H1 (cell line): Measurements from ENCODE around the gene ELOVL5. TPM values are rescaled to one million over a fixed set of nuclear protein-coding genes. Genes with fewer than 3 reads are reported as not detected.

ENCODE experiments used
- CTCF ChIA-PET: fragments of 300-600 bp; sonication (Branson Sonifier 250); formaldehyde crosslinking; loops from one replicate; lab custom pipeline; 2021; ENCODE audit not compliant: partially characterized antibody; lab: Charles Lee
- POLR2A ChIA-PET: fragments of 300-600 bp; sonication (Branson Sonifier 250); formaldehyde crosslinking; loops from one replicate; lab custom pipeline; 2021; ENCODE audit warnings: inconsistent platforms; ENCODE audit not compliant: partially characterized antibody; lab: Charles Lee
- DNase-seq, 2 experiments: peaks; one replicate each; pipeline versions ENCODE4 v3.0.0 to v3.0.0-alpha.2; 2010 to 2022; ENCODE audit warnings: low spot score in 2 of 2, low read depth in 1 of 2, mixed read lengths in 1 of 2
- FAIRE-seq: peaks from 2 replicates; lab custom pipeline; 2011; peaks lifted over from hg19 to GRCh38; lab: Jason Lieb, UNC
- H2AFZ ChIP-seq: 2 replicates; pipeline ENCODE4 v1.8.1; 2012; ENCODE audit warnings: low read length, inconsistent platforms
- H2AK5ac ChIP-seq: 2 replicates; pipeline ENCODE4 v1.6.1; 2013; ENCODE audit warnings: low read depth, low read length
- H2BK120ac ChIP-seq: replicated peaks from 2 replicates; pipeline ENCODE3; 2013; ENCODE audit warnings: low read depth, low read length, inconsistent platforms
- H2BK12ac ChIP-seq: 2 replicates; pipeline ENCODE4 v1.6.1; 2013; ENCODE audit warnings: low read depth, low read length
- H2BK15ac ChIP-seq: 2 replicates; pipeline ENCODE4 v1.6.1; 2013; ENCODE audit warnings: low read length
- H2BK20ac ChIP-seq: 2 replicates; pipeline ENCODE4 v1.6.1; 2013; ENCODE audit warnings: low read length
- H2BK5ac ChIP-seq: 2 replicates; pipeline ENCODE4 v1.6.1; 2013; ENCODE audit warnings: low read depth, low read length
- H3K14ac ChIP-seq: 2 replicates; pipeline ENCODE4 v1.6.1; 2013; ENCODE audit warnings: inconsistent platforms; ENCODE audit not compliant: insufficient read length
- H3K18ac ChIP-seq: 2 replicates; pipeline ENCODE4 v1.6.1; 2013; ENCODE audit warnings: low read length; ENCODE audit errors: extremely low read depth
- H3K23ac ChIP-seq: 2 replicates; pipeline ENCODE4 v1.6.1; 2013; ENCODE audit warnings: inconsistent platforms; ENCODE audit not compliant: insufficient read length
- H3K23me2 ChIP-seq: 2 replicates; pipeline ENCODE4 v1.6.1; 2013; ENCODE audit warnings: low read depth, low read length
- H3K27ac ChIP-seq: 2 replicates; pipeline ENCODE4 v1.6.1; 2011; ENCODE audit warnings: low read depth, low read length, inconsistent platforms
- H3K27me3 ChIP-seq, 4 experiments: replicated peaks in 1 of 4; 1 replicate in 1 of 4; 2 replicates in 3 of 4; pipeline versions ENCODE4 v1.6.1 to v1.8.1; 2011 to 2013; ENCODE audit warnings: low read length in 3 of 4, mild to moderate bottlenecking in 3 of 4, inconsistent platforms in 2 of 4, mixed read lengths in 2 of 4, moderate library complexity in 1 of 4; ENCODE audit not compliant: control insufficient read depth in 3 of 4, insufficient read depth in 3 of 4; ENCODE audit errors: extremely low read depth in 1 of 4
- H3K36me3 ChIP-seq, 4 experiments: 2 replicates each; pipeline versions ENCODE4 v1.6.1 to v1.8.1; 2011 to 2013; ENCODE audit warnings: mild to moderate bottlenecking in 4 of 4, low read length in 3 of 4, moderate library complexity in 2 of 4, control low read depth in 1 of 4, inconsistent platforms in 1 of 4; ENCODE audit not compliant: insufficient read depth in 4 of 4, control insufficient read depth in 2 of 4
- H3K4ac ChIP-seq: replicated peaks from 2 replicates; pipeline ENCODE3; 2013; ENCODE audit warnings: low read length, low read depth, mixed read lengths, inconsistent platforms; ENCODE audit not compliant: insufficient read length
- H3K4me1 ChIP-seq, 4 experiments: replicated peaks in 1 of 4; 1 replicate in 1 of 4; 2 replicates in 3 of 4; pipeline versions ENCODE4 v1.6.1 to v1.8.1; 2011 to 2013; ENCODE audit warnings: low read length in 3 of 4, inconsistent platforms in 2 of 4, mixed read lengths in 1 of 4; ENCODE audit not compliant: insufficient read depth in 4 of 4, control insufficient read depth in 3 of 4
- H3K4me2 ChIP-seq, 2 experiments: 2 replicates each; pipeline versions ENCODE4 v1.6.1 to v1.8.1; 2011 to 2013; ENCODE audit warnings: low read depth in 2 of 2, low read length in 2 of 2, control low read depth in 1 of 2, inconsistent platforms in 1 of 2, mild to moderate bottlenecking in 1 of 2; ENCODE audit not compliant: insufficient read depth in 1 of 2
- H3K4me3 ChIP-seq, 4 experiments: fragments of 200-600, 300-600 bp in 1 of 4; sonication (generic), shearing (Covaris generic), sonication (Bioruptor Twin) in 1 of 4; 2 replicates each; pipeline versions ENCODE4 v1.5.1 to v1.8.1; 2011 to 2016; ENCODE audit warnings: low read length in 4 of 4, low read depth in 3 of 4, control low read depth in 2 of 4, inconsistent platforms in 2 of 4, mild to moderate bottlenecking in 2 of 4, mixed read lengths in 1 of 4, moderate library complexity in 1 of 4; ENCODE audit not compliant: insufficient read depth in 2 of 4; ENCODE audit errors: extremely low read depth in 1 of 4
- H3K56ac ChIP-seq: replicated peaks from 2 replicates; pipeline ENCODE3; 2013; ENCODE audit warnings: low read depth, mild to moderate bottlenecking, mixed read lengths, low read length, inconsistent platforms; ENCODE audit not compliant: insufficient read length
- H3K79me1 ChIP-seq: 2 replicates; pipeline ENCODE4 v1.6.1; 2013; ENCODE audit warnings: low read depth, low read length, control low read depth
- H3K79me2 ChIP-seq, 2 experiments: 2 replicates each; pipeline versions ENCODE4 v1.6.1 to v1.8.1; 2012 to 2013; ENCODE audit warnings: low read length in 2 of 2, mild to moderate bottlenecking in 2 of 2, inconsistent platforms in 1 of 2; ENCODE audit not compliant: insufficient read depth in 2 of 2, control insufficient read depth in 1 of 2
- H3K9ac ChIP-seq, 4 experiments: replicated peaks in 1 of 4; 1 replicate in 1 of 4; 2 replicates in 3 of 4; pipeline versions ENCODE4 v1.6.1 to v1.8.1; 2011 to 2013; ENCODE audit warnings: low read depth in 3 of 4, low read length in 3 of 4, control low read depth in 2 of 4, mild to moderate bottlenecking in 2 of 4, moderate library complexity in 2 of 4, inconsistent platforms in 1 of 4; ENCODE audit errors: extremely low read depth in 1 of 4
- H3K9me3 ChIP-seq, 2 experiments: 2 replicates each; pipeline versions ENCODE4 v1.6.1 to v1.8.1; 2012 to 2013; ENCODE audit warnings: mild to moderate bottlenecking in 2 of 2, moderate library complexity in 2 of 2, control low read depth in 1 of 2, inconsistent platforms in 1 of 2, low read depth in 1 of 2, low read length in 1 of 2, mixed read lengths in 1 of 2; ENCODE audit not compliant: insufficient read depth in 2 of 2
- H4K20me1 ChIP-seq, 2 experiments: replicated peaks in 1 of 2; 2 replicates each; pipeline versions ENCODE3 to v1.8.1; 2011 to 2013; ENCODE audit warnings: inconsistent platforms in 2 of 2, low read length in 2 of 2, mild to moderate bottlenecking in 1 of 2; ENCODE audit not compliant: insufficient read depth in 2 of 2, control insufficient read depth in 1 of 2
- H4K5ac ChIP-seq: 2 replicates; pipeline ENCODE4 v1.6.1; 2013; ENCODE audit warnings: low read length, low read depth, mixed read lengths, inconsistent platforms; ENCODE audit not compliant: insufficient read length
- H4K8ac ChIP-seq: 2 replicates; pipeline ENCODE4 v1.8.0; 2013; ENCODE audit warnings: mild to moderate bottlenecking, moderate library complexity, low read length, inconsistent platforms; ENCODE audit not compliant: insufficient read depth; ENCODE audit errors: extremely low read depth
- H4K91ac ChIP-seq: replicated peaks from 2 replicates; pipeline ENCODE3; 2013; ENCODE audit warnings: low read length, mixed read lengths, inconsistent platforms; ENCODE audit not compliant: insufficient read length
- BCL11A ChIP-seq, 2 experiments: IDR thresholded peaks; one replicate each; pipeline ENCODE4 v1.6.1; 2011; ENCODE audit warnings: low read depth in 2 of 2, low read length in 2 of 2, mild to moderate bottlenecking in 2 of 2
- CBX8 ChIP-seq: fragments of 300-800, 300-1000 bp; sonication (generic); IDR thresholded peaks from 2 replicates; pipeline ENCODE4 v1.7.1; 2016; ENCODE audit warnings: low read depth, low read length, borderline replicate concordance
- CEBPB ChIP-seq: IDR thresholded peaks from 2 replicates; pipeline ENCODE4 v1.6.1; 2012; ENCODE audit warnings: low read depth, low read length
- EGR1 ChIP-seq: IDR thresholded peaks from 2 replicates; pipeline ENCODE4 v1.6.1; 2011; ENCODE audit warnings: low read depth, low read length, borderline replicate concordance
- FOSL1 ChIP-seq: IDR thresholded peaks from 2 replicates; pipeline ENCODE4 v1.6.1; 2011; ENCODE audit warnings: mild to moderate bottlenecking, low read depth, low read length, moderate library complexity; ENCODE audit not compliant: insufficient read depth
- GABPA ChIP-seq: IDR thresholded peaks from 2 replicates; pipeline ENCODE4 v1.6.1; 2011; ENCODE audit warnings: mild to moderate bottlenecking, low read length, moderate library complexity, borderline replicate concordance; ENCODE audit not compliant: insufficient read depth
- JUND ChIP-seq: IDR thresholded peaks from 2 replicates; pipeline ENCODE4 v1.6.1; 2011; ENCODE audit warnings: mild to moderate bottlenecking, improper control_type of control experiment, low read length
- KDM4A ChIP-seq: IDR thresholded peaks from one replicate; pipeline ENCODE4 v1.7.1; 2012; ENCODE audit warnings: low read depth, mild to moderate bottlenecking, moderate library complexity, low read length, inconsistent platforms; ENCODE audit not compliant: severe bottlenecking
- SIN3A ChIP-seq, 2 experiments: IDR thresholded peaks in 1 of 2; conservative IDR thresholded peaks in 1 of 2; 2 replicates each; pipeline ENCODE4 v1.6.1; 2011 to 2012; ENCODE audit warnings: low read length in 2 of 2, improper control_type of control experiment in 1 of 2, low read depth in 1 of 2, mild to moderate bottlenecking in 1 of 2
- SUZ12 ChIP-seq: fragments of 200-600 bp; sonication (generic); IDR thresholded peaks from 2 replicates; pipeline ENCODE4 v1.6.1; 2012; ENCODE audit warnings: mild to moderate bottlenecking, inconsistent platforms, low read length, moderate library complexity, mixed read lengths
- TEAD4 ChIP-seq: IDR thresholded peaks from 2 replicates; pipeline ENCODE4 v1.6.1; 2012; ENCODE audit warnings: low read depth, low read length, inconsistent platforms, mixed read lengths
- WGBS, 2 experiments: shearing (Covaris generic) in 1 of 2; methylation state at CpG; one replicate each; pipeline versions ENCODE4 v1.1.6 to v1.1.7; 2013 to 2015; ENCODE audit warnings: low lambda C conversion rate in 2 of 2, mixed read lengths in 2 of 2, inconsistent platforms in 1 of 2, low coverage in 1 of 2, missing lambda C conversion rate in 1 of 2; ENCODE audit not compliant: insufficient replicate concordance in 2 of 2, insufficient coverage in 1 of 2, insufficient read length in 1 of 2; ENCODE audit errors: extremely low coverage in 1 of 2, missing lambda C conversion rate in 1 of 2; 5-methylcytosine and 5-hydroxymethylcytosine counted together
- polyA plus RNA-seq, 7 experiments: library from polyadenylated mRNA; depleted of rRNA in 3 of 7; stranded (reverse) in 5 of 7; unstranded in 2 of 7; fragments of >200 nt in 5 of 7; fragments of 200-250 nt in 2 of 7; gene quantifications; 1 replicate in 5 of 7; 2 replicates in 1 of 7; 4 replicates in 1 of 7; pipeline versions ENCODE4 v1.2.1 to v1.2.3, GENCODE V29; 2011 to 2013; ENCODE audit warnings: missing spikeins in 2 of 7, mixed read lengths in 2 of 7
- total RNA-seq: library from RNA; stranded (reverse); fragmentation: NEBNext Ultra II Directional; extraction: Animal tissue kit (Norgen Biotek cat#: 25700); gene quantifications from 2 replicates; pipeline ENCODE4 v1.2.1, GENCODE V29; 2021

ELOVL5 gene
- total and polyA plus RNA-seq, 2 of the 8 experiments (the other 6 are each of a cell fraction or from before 2014, with no cell fraction given): 113 to 156 TPM

DNA sequence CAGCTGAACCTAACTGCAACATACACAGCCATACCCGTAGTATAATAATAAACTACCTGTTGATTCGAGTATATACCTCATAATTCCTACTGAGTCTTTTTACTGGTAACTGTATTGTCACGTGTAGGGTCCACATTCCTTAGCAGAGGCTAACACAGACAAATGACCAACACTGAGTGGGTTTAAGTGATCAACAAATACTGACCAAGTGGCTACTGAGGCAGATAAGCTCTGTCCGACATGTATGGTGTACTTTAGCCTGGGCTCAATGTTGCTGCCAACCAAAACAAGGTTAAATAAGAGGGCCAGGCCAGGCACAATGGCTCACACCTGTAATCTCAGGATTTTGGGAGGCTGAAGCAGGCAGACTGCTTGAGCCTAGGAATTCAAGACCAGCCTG, 12.7 kb downstream of the ELOVL5 start:
- Histone ChIP-seq H3K23me2 (no peaks in the 10 kb centered on the region), H3K4me1 (peaks cover 2 to 9% (median 4%) of the 10 kb centered on the region in 4 experiments; a peak in 5 of 7 replicates), H3K4ac (no peak overlapping the region), H3K14ac (no peak overlapping the region), H3K4me2 (0 out of 4 replicates have a peak overlapping the region, but pooled peaks of 1 of the 2 experiments have one; percentile 9), H4K91ac (no peak overlapping the region), H2AK5ac (no peak overlapping the region), H3K4me3 (no peak overlapping the region), H2BK12ac (peak overlapping the region; percentile 71; the same call in 1 of the 2 replicates), H3K9ac (no peak overlapping the region)
- CTCF ChIA-PET: interaction anchor here (0.8 to 1.2 kb wide), 2 partner anchors 10 to 11 kb away, joined by 3 to 4 read pairs; no protein-coding TSS in a partner anchor
- no peak for TF ChIP-seq TEAD4
- TF ChIP-seq SIN3A (conservative IDR thresholded peaks at IDR 0.05 in 1 of 2, IDR thresholded peaks at IDR 0.05 in 1 of 2; ENCODE audit: low read depth in 1 of 2, low read length in 2 of 2): no peak
- no peak for TF ChIP-seq KDM4A
- no peak for TF ChIP-seq JUND
- TF ChIP-seq BCL11A (IDR thresholded peaks at IDR 0.05; ENCODE audit: low read depth in 2 of 2, low read length in 2 of 2): no peak
- TF ChIP-seq EGR1: no peak
- TF ChIP-seq SUZ12: no peak
- TF ChIP-seq CBX8: no peak
- TF ChIP-seq FOSL1: no peak
- no peak for TF ChIP-seq CEBPB
- TF ChIP-seq GABPA: no peak
- TF ChIP-seq, all 59 proteins: peak for 0
- Histone ChIP-seq H3K27ac (no peak overlapping the region), H3K79me2 (peaks cover 45 to 100% of the 10 kb centered on the region in 2 experiments), H3K23ac (no peak overlapping the region), H3K9me3 (no peaks in the 10 kb centered on the region), H2BK5ac (no peak overlapping the region), H2BK20ac (no peak overlapping the region), H3K79me1 (peaks cover 13% of the 10 kb centered on the region; the same call in 1 of the 2 replicates), H3K27me3 (no peaks in the 10 kb centered on the region), H3K18ac (no peak overlapping the region), H2AFZ (no peak overlapping the region), H4K5ac (no peak overlapping the region), H4K8ac (no peak overlapping the region), H2BK15ac (no peak overlapping the region), H3K56ac (no peak overlapping the region), H4K20me1 (peaks cover 33 to 44% of the 10 kb centered on the region in 2 experiments), H2BK120ac (no peak overlapping the region), H3K36me3 (peaks cover 0 to 3% (median 0%) of the 10 kb centered on the region in 4 experiments; a peak in 2 of 8 replicates)
- 88% methylated on average over 4 of the region's 4 CpGs; no CpG with 5 or more reads in 1 of the 2 experiments for WGBS, 2 experiments
- POLR2A ChIA-PET: interaction anchor here (0.7 kb wide), 1 partner anchor 23 kb away, joined by 3 read pairs; no protein-coding TSS in a partner anchor
- no peak for FAIRE-seq
- no peak for DNase-seq
